ENCODE results near the gene LHX5.

The LHX5 gene

GRCh38 chr12:113416091-113416754, 55.4 kb downstream of the LHX5 start:
- TF ChIP-seq CTCF (IDR thresholded peaks at IDR 0.05; ENCODE audit: low read depth, low read length), result no peak
- no peak for DNase-seq
- no peaks in the 10 kb centered on the region for H3K36me3 ChIP-seq
- H3K9me3 ChIP-seq (ENCODE audit: severe bottlenecking), result peaks cover 2% of the 10 kb centered on the region
- no peak overlapping the region for H3K4me3 ChIP-seq (ENCODE audit: low read depth, low read length)
- H3K27ac ChIP-seq, result no peak overlapping the region
- H3K27me3 ChIP-seq (ENCODE audit: insufficient read depth, low read depth, severe bottlenecking), result no peaks in the 10 kb centered on the region

DNA sequence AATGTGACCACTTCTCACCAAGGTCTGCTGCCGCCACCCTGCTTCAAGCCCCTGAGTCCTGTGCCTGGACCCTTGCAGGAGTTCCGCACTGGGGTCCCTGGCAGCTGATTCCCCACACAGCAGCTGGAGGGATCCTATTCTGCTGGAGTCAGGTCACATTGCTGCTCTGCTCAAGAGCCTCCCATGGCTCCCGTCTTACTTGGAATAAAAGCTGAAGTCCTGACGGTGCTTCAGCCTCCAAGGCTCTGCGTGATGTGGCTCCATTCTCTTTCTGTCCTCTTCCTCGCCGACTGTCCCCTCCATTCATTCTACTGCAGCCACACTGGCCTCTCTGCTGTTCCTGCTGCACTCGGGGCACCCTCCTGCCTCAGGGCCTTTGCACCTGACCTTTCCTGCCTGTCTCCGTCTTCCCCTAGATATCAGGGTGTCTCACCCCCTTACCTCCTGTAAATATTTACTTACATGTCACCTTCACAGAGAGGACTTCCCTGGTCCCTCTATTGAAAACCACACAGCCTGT, 57.1 kb downstream of the LHX5 start:
- Histone ChIP-seq H3K27ac (no peak overlapping the region), H3K27me3 (ENCODE audit: insufficient read depth, low read depth, severe bottlenecking) (no peaks in the 10 kb centered on the region), H3K36me3 (no peaks in the 10 kb centered on the region), H3K9me3 (ENCODE audit: severe bottlenecking) (peaks cover 2% of the 10 kb centered on the region), H3K4me3 (ENCODE audit: low read depth, low read length) (no peak overlapping the region)
- no peak for DNase-seq
- TF ChIP-seq CTCF (IDR thresholded peaks at IDR 0.05; ENCODE audit: low read depth, low read length), result no peak

DNA sequence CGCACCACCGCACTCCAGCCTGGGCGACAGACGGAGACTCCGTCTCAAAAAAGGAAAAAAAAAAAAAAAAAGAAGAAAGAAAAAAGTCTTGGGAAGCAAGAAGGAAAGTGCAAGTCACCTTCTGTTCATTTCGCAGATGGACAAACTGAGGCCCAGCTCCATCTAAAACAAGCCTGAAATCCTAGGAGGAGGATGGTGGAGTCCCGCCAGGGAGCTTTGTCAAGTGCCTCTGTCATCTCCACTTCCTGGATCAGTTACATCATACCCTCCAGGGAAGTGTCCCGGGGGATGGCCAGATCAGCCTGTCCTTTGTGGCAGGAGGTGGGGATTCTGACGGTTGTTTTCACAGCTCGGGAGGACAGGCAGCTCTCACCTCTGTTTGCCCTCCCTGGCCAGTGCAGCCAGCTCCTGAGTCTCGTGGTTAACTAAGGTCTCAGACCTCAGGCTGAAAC, 58.2 kb downstream of the LHX5 start:
- Histone ChIP-seq H3K27ac (no peak overlapping the region), H3K36me3 (no peaks in the 10 kb centered on the region), H3K4me3 (ENCODE audit: low read depth, low read length) (no peak overlapping the region), H3K27me3 (ENCODE audit: insufficient read depth, low read depth, severe bottlenecking) (no peaks in the 10 kb centered on the region), H3K9me3 (ENCODE audit: severe bottlenecking) (peaks cover 2% of the 10 kb centered on the region)
- no peak for TF ChIP-seq CTCF (IDR thresholded peaks at IDR 0.05; ENCODE audit: low read depth, low read length)
- DNase-seq, result no peak

Data from WERI-Rb-1 (cell line).